AG04449 (cell line): ENCODE results near the gene CEBPZOS.

Source experiments
- CTCF ChIA-PET: fragments of 350-600 bp; formaldehyde crosslinking; extraction: SDS; loops from one replicate; lab custom pipeline; 2021; ENCODE audit warnings: antibody characterized with exemption; lab: Yijun Ruan, JAX
- POLR2A ChIA-PET: fragments of 400-600, 350-600 bp; formaldehyde crosslinking; extraction: SDS; loops from one replicate; lab custom pipeline; 2020; ENCODE audit warnings: antibody characterized with exemption, inconsistent platforms; lab: Yijun Ruan, JAX
- DNase-seq: peaks from one replicate; pipeline ENCODE4 v3.0.0-alpha.2; 2010; ENCODE audit warnings: low read depth, low spot score
- H3K4me3 ChIP-seq: 2 replicates; pipeline ENCODE4 v1.5.1; 2011; ENCODE audit warnings: low read depth, mild to moderate bottlenecking, control low read depth, low read length
- TF ChIP-seq, protein P1 (sequence below): IDR thresholded peaks from one replicate; pipeline ENCODE4 v1.5.1; 2011; ENCODE audit warnings: mild to moderate bottlenecking, moderate library complexity, low read length, control low read depth, inconsistent platforms; ENCODE audit not compliant: insufficient read depth; ENCODE audit errors: missing control alignments

Gene CEBPZOS

DNA sequence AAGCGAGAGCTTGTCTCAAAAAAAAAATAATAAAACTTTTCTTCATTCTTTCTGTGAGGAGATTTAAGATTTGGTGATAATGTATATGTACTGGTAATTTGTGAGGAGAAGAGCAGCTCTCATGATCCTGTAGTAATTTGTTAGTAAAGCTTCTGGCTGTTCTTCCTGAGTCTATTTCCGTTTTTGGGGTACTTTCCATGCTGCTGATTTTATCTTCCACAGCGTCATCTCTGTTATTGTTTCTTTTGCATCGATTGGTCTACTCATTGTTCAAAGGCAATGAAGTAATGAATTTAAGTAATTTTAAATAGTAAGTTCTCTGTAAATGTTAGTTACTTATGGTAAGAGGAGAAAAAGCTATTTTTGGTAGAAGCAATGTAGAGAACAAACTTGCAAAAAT lies 47.1 kb downstream of the CEBPZOS start:
- no peak for DNase-seq
- ChIA-PET CTCF (interaction anchor here (1.7 kb wide), 1 partner anchor 11 kb away, joined by 5 read pairs; no protein-coding TSS in a partner anchor), POLR2A (no interaction called here)
- no peak overlapping the region for H3K4me3 ChIP-seq
- TF ChIP-seq, protein P1, sequence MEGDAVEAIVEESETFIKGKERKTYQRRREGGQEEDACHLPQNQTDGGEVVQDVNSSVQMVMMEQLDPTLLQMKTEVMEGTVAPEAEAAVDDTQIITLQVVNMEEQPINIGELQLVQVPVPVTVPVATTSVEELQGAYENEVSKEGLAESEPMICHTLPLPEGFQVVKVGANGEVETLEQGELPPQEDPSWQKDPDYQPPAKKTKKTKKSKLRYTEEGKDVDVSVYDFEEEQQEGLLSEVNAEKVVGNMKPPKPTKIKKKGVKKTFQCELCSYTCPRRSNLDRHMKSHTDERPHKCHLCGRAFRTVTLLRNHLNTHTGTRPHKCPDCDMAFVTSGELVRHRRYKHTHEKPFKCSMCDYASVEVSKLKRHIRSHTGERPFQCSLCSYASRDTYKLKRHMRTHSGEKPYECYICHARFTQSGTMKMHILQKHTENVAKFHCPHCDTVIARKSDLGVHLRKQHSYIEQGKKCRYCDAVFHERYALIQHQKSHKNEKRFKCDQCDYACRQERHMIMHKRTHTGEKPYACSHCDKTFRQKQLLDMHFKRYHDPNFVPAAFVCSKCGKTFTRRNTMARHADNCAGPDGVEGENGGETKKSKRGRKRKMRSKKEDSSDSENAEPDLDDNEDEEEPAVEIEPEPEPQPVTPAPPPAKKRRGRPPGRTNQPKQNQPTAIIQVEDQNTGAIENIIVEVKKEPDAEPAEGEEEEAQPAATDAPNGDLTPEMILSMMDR: no peak

DNA sequence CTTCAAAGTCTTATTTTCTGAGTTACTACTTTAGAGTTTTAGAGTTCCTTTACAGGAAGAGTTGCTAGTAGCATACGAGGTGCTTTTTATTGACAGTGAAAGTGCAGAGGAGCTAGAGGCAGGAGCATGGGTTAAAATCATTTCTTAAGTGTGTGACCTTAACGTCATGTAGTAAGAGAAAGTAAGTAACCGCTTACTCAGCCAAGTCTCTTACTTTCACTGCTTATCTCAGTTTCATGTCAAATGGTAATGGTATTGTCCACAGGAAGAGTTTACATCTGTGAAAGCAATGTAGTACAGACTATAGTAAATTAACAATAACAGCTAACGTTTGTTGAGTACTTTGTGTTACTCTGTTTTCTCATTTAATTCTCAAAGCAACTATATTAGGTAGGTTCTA lies 47.7 kb downstream of the CEBPZOS start:
- TF ChIP-seq, protein P1: no peak
- H3K4me3 ChIP-seq: no peak overlapping the region
- DNase-seq: no peak
- CTCF ChIA-PET: no interaction called here
- POLR2A ChIA-PET: no interaction called here

DNA sequence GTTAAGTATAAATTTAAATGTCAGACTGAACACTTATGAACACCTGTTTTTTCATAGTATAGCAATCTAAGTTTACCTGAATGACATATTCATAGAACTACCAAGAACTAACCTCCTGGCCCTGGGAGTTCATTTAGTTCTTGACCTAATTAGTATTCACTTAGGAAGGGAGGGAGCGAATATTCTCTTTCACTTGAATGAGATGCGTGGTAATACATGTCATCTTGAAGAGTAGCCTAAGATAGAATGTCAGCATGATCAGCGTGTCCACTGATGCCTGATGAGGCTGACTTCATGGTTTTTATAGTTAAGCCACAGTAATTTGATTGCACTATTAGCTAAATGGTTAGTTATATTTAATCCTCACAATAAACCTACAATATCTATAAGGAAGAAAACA lies 48.5 kb downstream of the CEBPZOS start:
- ChIA-PET POLR2A (no interaction called here), CTCF (no interaction called here)
- TF ChIP-seq, protein P1: no peak
- no peak for DNase-seq
- H3K4me3 ChIP-seq: no peak overlapping the region

DNA sequence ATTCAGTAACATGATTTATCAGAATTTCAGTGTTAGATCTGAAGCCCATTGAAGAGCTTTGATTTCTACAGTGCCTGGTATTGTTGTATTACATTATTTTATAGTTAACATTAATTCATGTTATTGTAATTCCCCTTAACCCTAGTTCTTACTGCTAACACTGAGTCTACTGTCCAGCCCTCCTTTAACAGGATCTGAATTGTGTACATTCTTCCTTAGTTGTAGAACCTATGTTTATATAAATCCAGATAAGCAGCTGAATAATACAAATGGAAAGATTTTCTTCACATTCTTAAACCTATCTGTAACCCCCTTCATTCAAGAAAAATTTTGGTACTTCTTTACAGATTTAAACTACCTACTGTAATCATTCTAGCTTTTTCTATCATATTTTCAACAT lies 49.9 kb downstream of the CEBPZOS start:
- H3K4me3 ChIP-seq: no peak overlapping the region
- CTCF ChIA-PET: interaction anchor here (1.2 to 1.4 kb wide), 3 partner anchors 8 to 645 kb away, joined by 3 read pairs; no protein-coding TSS in a partner anchor
- no peak for DNase-seq
- POLR2A ChIA-PET: no interaction called here
- TF ChIP-seq, protein P1: no peak

- CTCF ChIA-PET: interaction anchor here (1.1 kb wide), 1 partner anchor 17 kb away, joined by 5 read pairs; no protein-coding TSS in a partner anchor
- POLR2A ChIA-PET: no interaction called here
- TF ChIP-seq, protein P1: no peak
Measured at GRCh38 chr2:37250869-37251740, 54.8 kb downstream of the CEBPZOS start.

More at GRCh38 chr2:37250869-37251740, 54.8 kb downstream of the CEBPZOS start:
- no peak for DNase-seq
- no peak overlapping the region for H3K4me3 ChIP-seq
